T-helper 17 cell (primary cell): ENCODE results near the gene FMNL1. TPM values are rescaled to one million over a fixed set of nuclear protein-coding genes. Genes with fewer than 3 reads are reported as not detected.
"Not testable (repeated sequence)": the region's sequence is repeated elsewhere in the genome, so short reads cannot be mapped to it uniquely, and the experiment has no call there.

Source experiments
- ATAC-seq: fragments of 150-1000 bp; cut with Tn5 transposase; 2 replicates; pipeline ENCODE4 v1.10.0; 2021; ENCODE audit warnings: mild to moderate bottlenecking, moderate library complexity
- DNase-seq, 3 donors: peaks; one replicate each; pipeline versions ENCODE4 v3.0.0 to v3.0.0-alpha.2; 2020 to 2021
- H3K9me3 ChIP-seq: one replicate; pipeline ENCODE4 v1.7.0; 2013; ENCODE audit warnings: low read length, mild to moderate bottlenecking; ENCODE audit not compliant: control insufficient read depth, poor library complexity, severe bottlenecking
- H3K27ac Mint-ChIP-seq: one replicate; pipeline ENCODE4 v1.8.0; 2022; ENCODE audit warnings: mild to moderate bottlenecking, moderate library complexity, mixed read lengths
- H3K27me3 Mint-ChIP-seq: one replicate; pipeline ENCODE4 v1.8.0; 2022; ENCODE audit warnings: mixed read lengths
- H3K36me3 Mint-ChIP-seq: one replicate; pipeline ENCODE4 v1.8.0; 2022; ENCODE audit warnings: low read depth, mixed read lengths
- H3K4me1 Mint-ChIP-seq: one replicate; pipeline ENCODE4 v1.8.0; 2022; ENCODE audit warnings: mild to moderate bottlenecking, mixed read lengths
- H3K4me3 Mint-ChIP-seq: one replicate; pipeline ENCODE4 v1.8.0; 2022; ENCODE audit warnings: mild to moderate bottlenecking, moderate library complexity, mixed read lengths
- total RNA-seq, 4 donors: library from RNA in 2 of 4; stranded (reverse) in 2 of 4; gene quantifications; one replicate each; pipeline ENCODE4 v1.2.3 and lab custom pipeline; 2022 to 2026

FMNL1 gene
- total RNA-seq, 2 donors from 2014 or later, result 509 to 550 TPM

DNA sequence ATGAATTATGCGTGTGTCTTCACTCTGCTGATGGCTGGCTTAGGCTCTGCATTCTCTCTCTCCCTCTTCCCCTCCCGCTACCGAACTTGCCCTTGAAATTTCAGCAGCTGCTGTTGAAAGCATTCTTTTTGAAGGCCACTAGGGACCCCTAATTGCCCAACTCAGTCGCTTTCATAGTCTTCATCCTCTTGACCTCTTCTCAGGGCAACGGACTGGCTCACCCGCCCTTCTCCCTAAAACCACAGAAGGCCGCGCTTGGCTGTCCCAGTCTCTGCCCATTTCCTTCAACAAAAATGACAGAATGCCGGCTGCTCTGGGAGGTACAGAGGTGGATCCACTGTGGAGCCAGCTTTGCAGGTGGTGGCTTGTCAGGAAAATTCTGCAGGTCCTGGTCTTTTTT lies 21.0 kb upstream of the FMNL1 start:
- Mint-ChIP-seq H3K36me3 (no peaks in the 10 kb centered on the region), H3K4me1 (no peaks in the 10 kb centered on the region), H3K27ac (no peak overlapping the region), H3K27me3 (no peaks in the 10 kb centered on the region), H3K4me3 (no peak overlapping the region)
- no peaks in the 10 kb centered on the region for H3K9me3 ChIP-seq
- ATAC-seq (no peak), DNase-seq (no peak)

DNA sequence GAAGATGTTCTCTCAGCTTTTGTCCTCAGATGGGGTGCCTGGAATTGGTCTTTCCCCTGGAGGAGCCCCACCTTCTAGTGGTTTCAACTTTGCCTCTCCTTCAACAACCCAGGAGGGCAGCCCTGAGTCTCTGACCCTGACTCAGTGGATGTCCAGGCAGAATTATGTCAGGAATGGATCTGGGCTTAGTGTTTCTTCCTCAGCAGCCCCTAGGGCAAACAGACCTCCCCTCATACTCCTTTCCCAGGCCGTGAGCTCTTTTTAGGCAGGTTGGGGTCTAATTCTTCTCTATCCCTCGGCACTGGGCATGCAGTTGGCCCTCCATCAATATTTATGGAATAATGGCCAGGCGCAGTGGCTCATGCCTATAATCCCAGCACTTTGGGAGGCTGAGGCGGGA lies 20.2 kb upstream of the FMNL1 start:
- Mint-ChIP-seq H3K4me1 (no peaks in the 10 kb centered on the region), H3K36me3 (no peaks in the 10 kb centered on the region), H3K4me3 (no peak overlapping the region), H3K27me3 (no peaks in the 10 kb centered on the region), H3K27ac (no peak overlapping the region)
- no peaks in the 10 kb centered on the region for H3K9me3 ChIP-seq
- no peak for ATAC-seq
- DNase-seq, result no peak

DNA sequence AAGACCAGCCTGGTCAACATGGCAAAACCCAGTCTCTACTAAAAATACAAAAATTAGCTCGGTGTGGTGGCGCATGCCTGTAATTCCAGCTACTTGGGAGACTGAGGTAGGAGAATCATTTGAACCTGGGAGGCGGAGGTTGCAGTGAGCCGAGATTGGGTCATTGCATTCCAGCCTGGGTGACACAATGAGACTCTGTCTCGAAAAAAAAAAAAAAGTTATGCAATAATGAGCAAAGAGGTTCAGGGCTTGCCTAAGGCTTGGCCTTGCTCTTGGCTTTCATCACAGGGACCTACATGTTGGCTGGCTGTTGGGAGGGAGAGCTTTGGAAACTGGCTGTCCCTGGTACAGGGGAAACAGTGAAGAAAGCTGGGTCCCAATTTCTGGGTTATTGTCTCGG lies 19.8 kb upstream of the FMNL1 start:
- not testable (repeated sequence) for H3K27ac Mint-ChIP-seq, H3K4me1 Mint-ChIP-seq, H3K4me3 Mint-ChIP-seq

DNA sequence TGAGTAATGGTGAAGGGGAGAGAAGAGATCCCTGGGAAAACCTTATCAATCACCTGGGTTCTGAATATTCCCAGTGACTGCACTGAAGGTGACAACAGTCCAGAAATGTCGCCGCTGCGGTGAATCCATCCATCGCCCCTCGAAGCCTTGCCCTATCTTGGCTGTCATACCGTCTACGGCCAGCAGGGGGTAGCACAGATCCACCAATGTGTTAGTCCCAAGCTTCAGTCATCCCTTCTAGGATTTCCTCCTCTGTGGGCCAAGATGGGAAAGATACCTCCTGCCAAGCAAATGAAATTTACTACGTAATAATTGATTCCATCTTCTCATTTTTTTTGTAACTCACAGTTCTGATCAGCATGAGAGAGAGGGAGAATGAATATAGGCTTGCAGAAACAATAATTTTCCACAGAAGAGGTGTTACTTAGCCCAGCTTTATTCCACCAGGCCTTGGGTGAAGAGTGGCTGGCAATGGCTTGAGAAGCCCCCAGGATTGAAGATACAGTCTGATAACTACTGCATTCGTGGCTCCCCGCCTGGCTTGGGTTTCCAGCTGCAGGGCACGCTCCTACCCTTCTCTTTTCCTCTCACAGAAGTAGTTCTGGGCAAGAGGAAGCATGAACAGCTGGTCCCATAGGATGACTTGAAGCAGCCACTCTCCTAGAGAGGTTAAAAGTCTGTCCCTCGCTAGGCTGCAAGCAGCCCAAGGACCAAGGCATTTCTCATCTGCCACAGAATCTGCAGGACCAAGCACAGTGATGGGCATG lies 2.6 kb upstream of the FMNL1 start:
- Mint-ChIP-seq H3K27ac (peak overlapping the region; percentile 96), H3K4me3 (peak overlapping the region; percentile 87), H3K27me3 (no peaks in the 10 kb centered on the region), H3K4me1 (peaks cover 36% of the 10 kb centered on the region), H3K36me3 (peaks cover 9% of the 10 kb centered on the region)
- no peaks in the 10 kb centered on the region for H3K9me3 ChIP-seq
- ATAC-seq (peak; percentile 34), DNase-seq (peak; percentile 72 to 84 (median 74))

More for the DNA sequence above, 19.8 kb upstream of the FMNL1 start:
- not testable (repeated sequence) for H3K9me3 ChIP-seq, DNase-seq, H3K36me3 Mint-ChIP-seq, H3K27me3 Mint-ChIP-seq, ATAC-seq

DNA sequence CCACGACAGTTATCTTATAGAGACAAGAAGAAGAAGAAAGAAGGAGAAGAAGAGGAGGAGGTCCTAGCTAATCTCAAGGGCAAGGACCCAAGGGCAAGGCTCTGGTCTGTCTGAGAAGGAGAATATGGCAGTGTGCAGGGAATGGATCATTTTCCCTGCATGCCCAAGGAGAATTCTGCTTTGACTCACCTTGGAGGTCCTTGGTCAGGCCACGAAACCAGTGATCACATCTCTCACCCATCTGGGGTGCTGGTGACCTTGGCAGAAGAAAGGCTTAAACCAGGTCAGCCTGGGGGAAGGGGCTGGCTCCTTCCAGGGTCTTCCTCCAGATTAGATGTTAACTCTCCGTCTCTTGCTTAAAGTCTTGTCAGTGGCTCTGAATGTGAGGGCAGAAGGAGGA lies 1.6 kb upstream of the FMNL1 start:
- no peak for DNase-seq
- no peaks in the 10 kb centered on the region for H3K9me3 ChIP-seq
- no peak for ATAC-seq
- H3K27me3 Mint-ChIP-seq, result no peaks in the 10 kb centered on the region
- peaks cover 37% of the 10 kb centered on the region for H3K4me1 Mint-ChIP-seq
- peak overlapping the region; percentile 96 for H3K27ac Mint-ChIP-seq
- peak overlapping the region; percentile 87 for H3K4me3 Mint-ChIP-seq
- H3K36me3 Mint-ChIP-seq, result peaks cover 11% of the 10 kb centered on the region

DNA sequence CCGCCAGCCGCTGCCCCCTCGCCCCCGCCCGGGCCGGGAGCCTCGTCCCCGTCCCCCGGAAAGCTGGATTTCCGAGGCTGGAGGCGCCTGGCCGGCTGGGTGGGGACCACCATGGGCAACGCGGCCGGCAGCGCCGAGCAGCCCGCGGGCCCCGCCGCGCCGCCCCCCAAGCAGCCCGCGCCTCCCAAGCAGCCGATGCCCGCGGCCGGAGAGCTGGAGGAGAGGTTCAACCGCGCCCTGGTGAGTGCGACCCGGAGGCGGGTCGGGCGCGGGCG lies 266 bp downstream of the FMNL1 start:
- peak overlapping the region; percentile 100 for H3K27ac Mint-ChIP-seq
- ATAC-seq (no peak), DNase-seq (no peak)
- no peaks in the 10 kb centered on the region for H3K27me3 Mint-ChIP-seq
- peaks cover 52% of the 10 kb centered on the region for H3K4me1 Mint-ChIP-seq
- no peaks in the 10 kb centered on the region for H3K9me3 ChIP-seq
- peak overlapping the region; percentile 98 for H3K4me3 Mint-ChIP-seq
- H3K36me3 Mint-ChIP-seq, result peaks cover 11% of the 10 kb centered on the region

DNA sequence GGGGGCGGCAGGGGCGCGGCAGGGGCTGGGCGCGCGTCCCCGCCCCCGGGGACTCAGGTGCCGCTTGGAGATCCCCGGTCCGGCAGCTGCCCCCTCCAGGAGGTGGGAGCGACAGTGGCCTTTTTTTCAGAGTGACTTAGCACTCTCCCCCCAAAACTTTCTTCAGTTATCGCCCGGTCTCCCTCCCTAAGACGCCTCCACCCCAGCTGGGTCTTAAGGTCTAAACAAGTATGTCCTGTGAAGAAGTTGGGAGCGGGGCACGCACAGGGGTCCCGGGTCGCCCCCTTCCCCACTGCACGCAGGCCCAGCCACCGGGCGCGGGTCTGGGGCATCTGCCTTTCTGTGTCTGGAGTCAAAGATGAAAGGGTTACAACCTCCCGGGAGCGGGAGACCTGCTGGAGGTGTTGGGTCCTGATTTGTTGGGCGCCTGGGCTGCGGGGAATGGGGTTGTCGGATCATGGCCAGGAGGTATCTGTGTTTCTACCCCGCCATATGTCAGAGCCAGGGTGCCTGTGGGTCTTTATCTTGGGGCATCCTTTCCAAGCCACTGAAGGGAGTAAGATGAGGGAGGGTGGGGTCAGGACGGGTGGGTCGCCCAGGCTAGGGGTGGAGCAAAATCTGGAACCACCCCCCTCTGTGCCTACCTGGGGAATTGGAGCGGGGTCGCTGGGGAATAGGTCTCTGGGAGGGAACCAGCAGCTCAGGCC lies 757 bp downstream of the FMNL1 start:
- no peaks in the 10 kb centered on the region for H3K9me3 ChIP-seq
- no peak for DNase-seq
- Mint-ChIP-seq H3K4me1 (peaks cover 57% of the 10 kb centered on the region), H3K27me3 (no peaks in the 10 kb centered on the region), H3K4me3 (peak overlapping the region; percentile 98), H3K27ac (peak overlapping the region; percentile 100), H3K36me3 (peaks cover 11% of the 10 kb centered on the region)
- ATAC-seq, result no peak

DNA sequence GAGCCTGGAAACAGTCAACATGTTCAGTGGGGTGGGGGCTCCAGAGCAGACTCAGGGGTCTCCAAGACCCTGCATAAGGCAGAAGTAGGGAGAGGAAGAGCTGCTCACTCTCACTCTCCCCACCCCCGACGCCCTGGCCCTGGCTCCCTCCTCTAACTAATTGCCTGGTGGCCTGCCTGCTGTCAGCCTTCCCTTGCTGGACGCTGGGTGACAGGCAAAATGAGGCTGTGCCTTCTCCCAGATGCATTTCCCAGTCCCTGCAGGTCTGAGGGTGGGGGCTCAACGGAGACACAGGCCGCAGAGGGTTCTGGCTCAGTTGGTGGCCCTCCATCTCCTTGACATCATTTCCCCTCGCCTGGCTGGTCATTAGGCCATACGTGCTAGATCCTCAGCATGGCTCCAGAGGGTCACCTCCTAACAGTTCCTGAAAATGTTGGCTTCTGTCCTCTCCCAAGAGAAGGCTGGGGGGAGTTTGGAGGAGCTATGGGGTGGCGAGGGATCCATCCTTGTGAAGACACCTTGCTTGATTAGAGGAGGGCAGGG lies 1.4 kb downstream of the FMNL1 start:
- Mint-ChIP-seq H3K27me3 (no peaks in the 10 kb centered on the region), H3K36me3 (peaks cover 11% of the 10 kb centered on the region), H3K4me3 (peak overlapping the region; percentile 98), H3K4me1 (peaks cover 61% of the 10 kb centered on the region), H3K27ac (peak overlapping the region; percentile 100)
- no peak for DNase-seq
- ATAC-seq, result no peak
- H3K9me3 ChIP-seq, result no peaks in the 10 kb centered on the region

DNA sequence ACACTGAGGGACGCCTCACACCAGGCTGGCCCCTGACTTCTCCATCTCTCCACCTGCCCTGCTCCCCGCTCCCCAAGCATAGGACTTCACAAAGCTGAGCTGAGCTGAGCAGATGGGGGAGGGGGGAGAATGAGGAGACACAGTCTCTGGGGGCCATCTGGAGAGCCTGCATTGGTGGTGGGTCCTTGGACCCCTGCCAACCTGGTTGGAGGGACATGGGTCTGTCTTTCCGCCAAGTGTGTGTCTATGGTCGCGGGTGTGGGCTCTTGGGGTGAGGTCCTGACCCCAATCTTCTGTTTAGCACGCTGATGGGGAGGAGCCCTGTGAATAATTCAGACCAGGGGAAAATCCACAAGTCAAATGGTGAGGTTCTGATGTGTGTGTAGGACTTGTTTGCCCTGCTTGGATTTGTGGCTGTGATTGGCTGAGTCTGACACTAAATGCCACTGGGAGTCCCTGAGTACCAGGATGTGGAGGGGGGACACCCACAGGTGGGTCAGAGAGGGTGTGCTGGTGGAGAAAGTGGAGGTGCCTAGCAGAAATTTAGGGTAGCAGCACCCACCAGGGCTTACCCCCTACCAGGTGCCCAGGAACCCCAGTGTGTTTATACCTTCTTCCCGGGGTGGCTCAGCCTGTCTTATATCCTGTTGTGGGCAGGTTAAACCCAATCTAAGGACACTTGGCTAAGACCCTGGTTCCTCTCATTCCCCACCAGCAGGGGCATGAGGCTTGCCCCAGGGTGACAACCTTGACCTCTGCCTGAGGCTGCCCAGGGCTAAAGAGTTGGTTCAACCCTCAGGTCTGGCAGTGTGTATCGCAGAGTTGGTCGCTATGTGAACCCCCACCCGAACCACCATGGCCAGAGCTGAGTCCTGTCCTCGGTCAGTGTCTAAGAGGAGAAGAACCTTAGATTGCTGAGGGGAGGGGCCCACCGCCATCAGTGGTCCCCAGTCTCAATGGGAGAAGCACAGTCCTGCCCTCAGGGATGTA lies 2.1 kb downstream of the FMNL1 start:
- Mint-ChIP-seq H3K36me3 (peaks cover 11% of the 10 kb centered on the region), H3K4me1 (peaks cover 65% of the 10 kb centered on the region), H3K27me3 (no peaks in the 10 kb centered on the region), H3K27ac (peak overlapping the region; percentile 100), H3K4me3 (peak overlapping the region; percentile 98)
- ATAC-seq (peak; percentile 43), DNase-seq (peak in 1 of 3 donors; percentile 39)
- no peaks in the 10 kb centered on the region for H3K9me3 ChIP-seq

DNA sequence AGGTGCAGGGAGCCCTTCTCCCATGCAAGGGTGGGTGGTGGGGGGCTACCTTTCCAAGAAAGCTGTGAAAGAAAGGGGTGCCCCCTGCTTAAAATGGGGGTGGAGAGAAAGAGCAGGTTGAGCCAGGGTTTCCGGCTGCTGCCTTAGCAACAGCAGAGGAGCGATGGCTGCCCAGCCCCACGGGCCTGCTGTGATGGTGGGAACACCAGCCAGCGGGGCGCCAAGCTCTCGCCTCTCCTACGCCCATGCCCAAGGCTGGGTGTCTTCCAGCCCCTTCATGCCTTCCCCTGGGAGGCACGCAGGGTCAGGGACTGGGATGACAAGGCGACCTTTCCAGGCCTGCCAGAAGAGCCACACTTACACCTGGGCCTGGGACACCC lies 3.0 kb downstream of the FMNL1 start:
- H3K9me3 ChIP-seq, result no peaks in the 10 kb centered on the region
- ATAC-seq, result no peak
- H3K27me3 Mint-ChIP-seq, result no peaks in the 10 kb centered on the region
- peak overlapping the region; percentile 100 for H3K27ac Mint-ChIP-seq
- peaks cover 11% of the 10 kb centered on the region for H3K36me3 Mint-ChIP-seq
- peaks cover 65% of the 10 kb centered on the region for H3K4me1 Mint-ChIP-seq
- H3K4me3 Mint-ChIP-seq, result peak overlapping the region; percentile 98
- no peak for DNase-seq

DNA sequence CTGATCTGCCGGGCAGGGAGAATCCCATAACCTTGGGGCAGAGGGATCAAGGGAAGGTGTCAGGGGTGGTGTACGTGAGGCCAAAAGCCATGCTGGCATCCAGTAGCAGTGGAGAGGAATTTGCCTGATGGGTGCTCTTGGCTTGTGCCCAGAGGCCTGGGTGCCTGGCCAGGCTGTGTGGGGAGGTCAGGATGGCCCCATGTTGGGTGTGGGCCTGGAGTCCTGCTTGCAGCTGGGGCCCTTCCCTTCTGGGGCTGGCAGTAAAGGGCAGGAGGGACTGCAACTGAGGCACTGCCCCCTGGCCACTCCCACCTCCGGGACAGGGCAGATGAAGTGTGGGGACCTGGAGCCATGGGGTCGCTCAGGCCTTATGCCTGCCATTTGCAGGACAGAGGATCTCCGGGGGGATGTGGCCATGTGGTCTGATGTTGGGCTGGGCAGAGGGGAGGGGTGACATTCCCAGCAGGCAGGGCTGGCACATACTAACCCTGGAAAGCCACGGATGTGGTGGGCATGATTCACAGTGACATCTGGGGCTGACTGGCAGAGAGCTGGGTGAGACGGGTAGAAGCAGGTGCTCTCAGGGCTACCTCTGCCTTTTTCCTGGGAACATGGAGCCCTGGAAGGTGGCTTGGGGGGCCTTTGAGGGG lies 3.5 kb downstream of the FMNL1 start:
- Mint-ChIP-seq H3K27me3 (no peaks in the 10 kb centered on the region), H3K4me1 (peaks cover 61% of the 10 kb centered on the region), H3K4me3 (peak overlapping the region; percentile 98), H3K27ac (peak overlapping the region; percentile 100), H3K36me3 (peaks cover 11% of the 10 kb centered on the region)
- no peaks in the 10 kb centered on the region for H3K9me3 ChIP-seq
- DNase-seq, result peak in 1 of 3 donors; percentile 45
- no peak for ATAC-seq

DNA sequence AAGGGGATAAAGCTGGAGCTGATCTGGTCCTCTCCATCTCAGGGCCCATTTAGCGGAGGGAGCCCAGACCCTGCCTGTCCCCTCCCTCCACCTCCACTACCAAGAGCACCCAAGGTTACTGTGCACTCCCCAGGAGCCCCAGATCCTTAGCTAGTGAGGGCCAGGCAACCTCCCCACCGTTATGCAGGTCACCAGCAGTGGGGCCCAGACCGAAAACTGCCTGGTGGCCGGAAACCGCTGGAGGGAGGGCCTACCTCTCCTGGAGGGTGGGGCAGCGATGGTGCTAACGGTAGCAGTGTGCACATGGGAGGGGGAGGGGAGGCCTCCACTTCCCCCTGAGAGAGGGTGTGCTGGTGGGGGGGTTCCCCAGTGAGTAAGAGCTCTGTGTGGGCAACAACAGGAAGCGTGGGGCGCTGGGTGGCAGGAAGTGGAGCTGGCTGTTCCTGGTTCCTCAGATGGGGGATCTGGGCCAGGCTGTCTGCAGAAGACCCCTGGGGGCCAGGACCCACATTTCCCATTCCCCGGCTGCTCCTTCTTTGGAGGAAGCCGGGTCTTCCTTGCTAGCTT lies 4.4 kb downstream of the FMNL1 start:
- peaks cover 59% of the 10 kb centered on the region for H3K4me1 Mint-ChIP-seq
- H3K4me3 Mint-ChIP-seq, result peak overlapping the region; percentile 98
- H3K36me3 Mint-ChIP-seq, result peaks cover 11% of the 10 kb centered on the region
- peak; percentile 84 to 92 (median 85) for DNase-seq
- peak overlapping the region; percentile 100 for H3K27ac Mint-ChIP-seq
- no peaks in the 10 kb centered on the region for H3K9me3 ChIP-seq
- peak; percentile 75 for ATAC-seq
- H3K27me3 Mint-ChIP-seq, result no peaks in the 10 kb centered on the region
